Sigmoid colon (tissue), 3 donors: ENCODE data around the gene SLC25A33.

Experiments
- POLR2A ChIP-seq, 2 donors: fragments of 450-650 bp; IDR thresholded peaks; one replicate each; pipeline ENCODE4 v1.6.1; 2016; ENCODE audit warnings: antibody characterized with exemption in 2 of 2, mild to moderate bottlenecking in 2 of 2, moderate library complexity in 2 of 2
- TF ChIP-seq, protein P1 (sequence below), 4 experiments: fragments of 450-650 bp in 3 of 4; fragments of 200-600 bp in 1 of 4; IDR thresholded peaks; one replicate each; pipeline ENCODE4 v1.5.1; 2016 to 2019; ENCODE audit warnings: antibody characterized with exemption in 4 of 4, mild to moderate bottlenecking in 3 of 4, moderate library complexity in 2 of 4

DNA sequence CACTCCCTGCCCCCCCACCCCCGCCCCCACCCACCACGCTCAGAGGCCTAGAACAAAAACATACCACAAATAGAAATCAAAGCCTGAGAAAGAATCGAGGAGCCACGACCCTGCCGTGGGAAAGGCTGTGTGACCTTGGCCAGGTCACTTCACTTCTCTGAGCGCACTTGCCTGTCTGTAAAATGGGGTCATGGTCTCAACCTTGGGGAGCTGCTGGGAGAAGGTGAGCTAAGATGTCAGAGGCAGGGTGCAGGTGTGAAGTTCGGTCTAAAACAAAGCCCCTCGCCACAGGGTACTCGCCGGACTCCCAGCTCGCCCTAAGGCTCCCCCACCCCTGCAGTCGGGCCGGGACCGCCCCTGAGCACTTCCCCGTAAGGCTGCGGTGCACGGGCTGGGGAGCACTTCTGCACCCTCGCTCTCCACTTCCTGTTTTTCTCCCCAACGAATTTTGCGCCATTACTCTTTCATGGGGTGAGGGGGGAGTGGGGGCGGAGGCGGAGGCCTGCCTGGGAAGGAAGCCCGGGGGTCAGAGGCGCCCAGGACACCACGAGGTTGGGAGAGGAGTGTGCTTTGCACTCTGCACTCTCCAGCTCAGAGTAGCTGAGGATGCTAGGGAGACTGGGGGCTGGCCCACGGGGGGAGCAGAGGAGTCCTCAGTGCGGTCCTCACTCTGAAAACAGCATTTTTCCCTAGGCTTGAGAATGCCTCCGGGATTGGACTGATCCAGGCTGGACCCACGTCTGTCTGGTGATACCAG, 90.4 kb downstream of the SLC25A33 start:
- TF ChIP-seq, protein P1, sequence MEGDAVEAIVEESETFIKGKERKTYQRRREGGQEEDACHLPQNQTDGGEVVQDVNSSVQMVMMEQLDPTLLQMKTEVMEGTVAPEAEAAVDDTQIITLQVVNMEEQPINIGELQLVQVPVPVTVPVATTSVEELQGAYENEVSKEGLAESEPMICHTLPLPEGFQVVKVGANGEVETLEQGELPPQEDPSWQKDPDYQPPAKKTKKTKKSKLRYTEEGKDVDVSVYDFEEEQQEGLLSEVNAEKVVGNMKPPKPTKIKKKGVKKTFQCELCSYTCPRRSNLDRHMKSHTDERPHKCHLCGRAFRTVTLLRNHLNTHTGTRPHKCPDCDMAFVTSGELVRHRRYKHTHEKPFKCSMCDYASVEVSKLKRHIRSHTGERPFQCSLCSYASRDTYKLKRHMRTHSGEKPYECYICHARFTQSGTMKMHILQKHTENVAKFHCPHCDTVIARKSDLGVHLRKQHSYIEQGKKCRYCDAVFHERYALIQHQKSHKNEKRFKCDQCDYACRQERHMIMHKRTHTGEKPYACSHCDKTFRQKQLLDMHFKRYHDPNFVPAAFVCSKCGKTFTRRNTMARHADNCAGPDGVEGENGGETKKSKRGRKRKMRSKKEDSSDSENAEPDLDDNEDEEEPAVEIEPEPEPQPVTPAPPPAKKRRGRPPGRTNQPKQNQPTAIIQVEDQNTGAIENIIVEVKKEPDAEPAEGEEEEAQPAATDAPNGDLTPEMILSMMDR (IDR thresholded peaks at IDR 0.05), result no peak
- no peak for TF ChIP-seq POLR2A (IDR thresholded peaks at IDR 0.05)
